ENCODE data around the gene ARMC8.

ARMC8 gene

DNA sequence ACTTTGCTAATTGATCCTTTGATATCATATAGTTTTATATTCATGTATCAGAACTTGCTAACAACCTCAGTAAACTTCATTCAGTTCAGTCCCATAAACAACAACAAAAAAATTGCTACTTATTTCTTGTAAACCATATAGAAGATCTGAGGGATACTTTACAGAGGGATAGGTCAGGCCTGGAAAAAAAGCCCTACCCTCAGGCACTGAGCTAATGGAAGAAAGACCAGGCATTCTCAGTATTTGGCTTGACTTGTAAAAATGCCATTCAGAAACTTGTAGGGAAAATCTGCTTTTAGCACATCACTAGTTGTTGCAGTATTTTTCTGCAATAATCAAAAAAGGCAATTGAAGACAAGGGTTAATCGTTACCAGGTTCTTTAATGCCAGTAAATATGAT lies 33.1 kb downstream of the ARMC8 start:
- peak overlapping the region in 1 of 2 donors; percentile 41 for H3K27ac Mint-ChIP-seq
- no peak overlapping the region for H3K4me3 Mint-ChIP-seq
- ATAC-seq (no peak), DNase-seq (no peak)
- no peaks in the 10 kb centered on the region for H3K9me3 Mint-ChIP-seq
- H3K27me3 Mint-ChIP-seq: no peaks in the 10 kb centered on the region
- H3K4me1 Mint-ChIP-seq: peaks cover 44% of the 10 kb centered on the region

DNA sequence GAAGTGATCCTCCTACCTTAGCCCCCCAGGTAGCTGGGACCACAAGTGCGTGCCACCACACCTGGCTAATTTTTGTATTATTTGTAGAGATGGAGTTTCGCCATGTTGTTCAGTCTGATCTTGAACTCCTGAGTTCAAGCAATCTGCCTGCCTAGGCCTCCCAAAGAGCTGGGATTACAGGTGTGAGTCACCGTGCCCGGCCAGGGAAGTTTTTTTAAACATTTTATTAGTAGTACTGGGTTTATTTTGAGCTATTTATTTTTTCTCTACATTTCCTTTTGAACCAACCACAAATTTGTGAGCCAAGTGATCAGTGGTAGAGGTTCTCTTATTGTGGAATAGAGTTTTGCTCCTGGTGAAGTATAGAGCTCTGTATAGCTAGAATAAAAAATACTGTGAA lies 33.7 kb downstream of the ARMC8 start:
- no peaks in the 10 kb centered on the region for H3K9me3 Mint-ChIP-seq
- H3K27me3 Mint-ChIP-seq: no peaks in the 10 kb centered on the region
- H3K4me3 Mint-ChIP-seq: no peak overlapping the region
- H3K27ac Mint-ChIP-seq: no peak overlapping the region
- DNase-seq (no peak), ATAC-seq (no peak)
- peaks cover 44% of the 10 kb centered on the region for H3K4me1 Mint-ChIP-seq

DNA sequence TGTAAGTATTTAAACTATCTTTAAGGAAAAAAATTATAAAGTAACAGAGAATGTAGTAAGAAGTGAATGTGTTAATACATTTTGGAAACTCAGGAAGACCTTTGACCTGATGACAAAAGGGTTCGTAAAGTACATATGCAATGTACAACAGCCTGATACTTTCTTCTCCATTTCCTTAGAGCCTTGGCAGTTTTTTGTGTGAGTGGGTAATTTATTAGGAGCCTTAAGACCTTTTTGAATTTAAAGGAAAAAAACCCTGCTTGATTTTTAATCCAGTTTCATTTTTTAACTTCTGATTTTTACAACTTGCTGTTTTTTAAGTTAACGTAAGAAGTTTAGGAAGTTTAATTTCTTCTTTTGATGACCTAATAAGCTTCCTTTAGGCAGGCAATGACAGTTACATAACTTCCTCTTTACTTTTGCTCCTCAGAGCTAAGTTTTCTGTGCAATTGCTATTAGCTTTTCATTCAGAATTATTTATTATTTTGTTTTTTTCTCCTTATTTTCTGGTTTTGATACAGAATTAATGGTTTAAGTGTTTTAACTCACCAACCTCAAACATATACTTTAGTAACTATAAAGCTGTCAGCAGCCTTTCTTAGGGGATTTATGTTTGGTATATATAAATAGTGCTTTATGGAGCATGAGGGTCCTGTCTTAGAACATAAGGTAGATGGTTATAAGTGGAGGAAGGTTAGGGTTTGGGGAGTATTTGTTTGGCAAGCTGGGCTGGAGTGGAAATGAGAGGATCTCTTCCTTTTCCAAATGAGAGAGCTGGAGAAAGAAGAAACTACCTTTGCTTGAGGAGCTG lies 35.2 kb downstream of the ARMC8 start:
- Mint-ChIP-seq H3K27ac (peak overlapping the region; percentile 50 to 87), H3K9me3 (no peaks in the 10 kb centered on the region), H3K4me1 (peaks cover 44% of the 10 kb centered on the region), H3K27me3 (no peaks in the 10 kb centered on the region), H3K4me3 (no peak overlapping the region)
- ATAC-seq (no peak), DNase-seq (no peak)

DNA sequence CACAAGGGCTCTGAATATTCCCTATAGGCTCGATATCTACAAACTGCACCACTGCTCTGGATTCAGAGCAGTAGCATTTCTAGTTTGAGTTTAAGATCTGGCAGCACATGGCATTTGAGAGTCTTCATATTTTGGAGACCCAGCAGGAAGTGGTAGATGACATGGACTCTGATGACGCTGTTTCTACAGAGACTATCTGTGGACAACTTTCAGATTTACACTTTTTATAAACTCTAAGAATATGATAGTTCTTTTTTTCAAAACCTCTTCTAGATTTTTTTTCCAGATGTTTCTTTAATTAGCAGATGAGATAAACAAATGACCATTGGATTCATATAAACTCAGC lies 35.8 kb downstream of the ARMC8 start:
- Mint-ChIP-seq H3K4me3 (no peak overlapping the region), H3K27ac (peak overlapping the region; percentile 50 to 87)
- ATAC-seq: peak; percentile 74

DNA sequence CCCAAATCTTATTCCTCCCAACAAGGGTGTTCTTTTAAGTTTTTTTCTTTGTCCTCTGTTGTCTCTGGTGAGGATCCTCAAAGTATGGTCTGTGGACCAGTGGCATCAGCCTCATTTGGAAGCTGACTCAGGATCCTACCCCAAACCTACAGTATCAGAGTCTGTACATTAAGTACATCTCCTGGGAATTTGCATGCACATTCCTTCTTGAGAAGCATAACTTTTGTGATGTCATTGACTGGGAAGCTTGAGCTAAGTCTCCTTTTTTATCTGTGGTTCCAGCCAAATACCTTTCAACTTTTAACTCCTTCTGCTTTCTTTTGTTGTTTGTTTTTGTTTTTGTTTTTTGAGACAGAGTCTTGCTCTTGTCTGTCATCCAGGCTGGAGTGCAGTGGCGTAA lies 40.5 kb downstream of the ARMC8 start:
- peak overlapping the region; percentile 27 to 72 for H3K27ac Mint-ChIP-seq
- no peak overlapping the region for H3K4me3 Mint-ChIP-seq
- H3K9me3 Mint-ChIP-seq: no peaks in the 10 kb centered on the region
- no peaks in the 10 kb centered on the region for H3K27me3 Mint-ChIP-seq
- ATAC-seq (no peak), DNase-seq (no peak)
- H3K4me1 Mint-ChIP-seq: peaks cover 24% of the 10 kb centered on the region

More for the DNA sequence above, 35.8 kb downstream of the ARMC8 start:
- no peaks in the 10 kb centered on the region for H3K9me3 Mint-ChIP-seq
- H3K27me3 Mint-ChIP-seq: no peaks in the 10 kb centered on the region
- DNase-seq: no peak
- peaks cover 44% of the 10 kb centered on the region for H3K4me1 Mint-ChIP-seq

DNA sequence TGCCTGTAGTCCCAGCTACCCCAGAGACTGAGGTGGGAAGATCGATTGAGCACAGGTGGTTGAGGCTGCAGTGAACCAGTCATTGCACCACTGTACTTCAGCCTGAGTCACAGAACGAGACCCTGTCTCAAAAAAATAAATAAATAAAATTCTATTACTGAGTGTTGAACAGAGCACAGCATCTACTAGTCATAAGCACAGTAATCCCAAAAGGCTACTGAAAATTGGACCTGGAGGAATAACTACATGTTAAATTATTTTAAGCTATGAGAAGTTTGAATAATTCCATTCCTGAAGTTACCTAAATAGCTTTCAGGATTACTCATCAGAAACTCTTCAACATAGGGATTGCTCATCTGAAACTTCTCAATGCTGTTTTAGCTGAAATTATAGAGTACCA lies 43.4 kb downstream of the ARMC8 start:
- DNase-seq (peak in 1 of 2 donors; percentile 16), ATAC-seq (peak; percentile 43)
- Mint-ChIP-seq H3K9me3 (no peaks in the 10 kb centered on the region), H3K4me3 (no peak overlapping the region), H3K27ac (peak overlapping the region in 1 of 2 donors; percentile 48), H3K27me3 (no peaks in the 10 kb centered on the region), H3K4me1 (peaks cover 29% of the 10 kb centered on the region)

DNA sequence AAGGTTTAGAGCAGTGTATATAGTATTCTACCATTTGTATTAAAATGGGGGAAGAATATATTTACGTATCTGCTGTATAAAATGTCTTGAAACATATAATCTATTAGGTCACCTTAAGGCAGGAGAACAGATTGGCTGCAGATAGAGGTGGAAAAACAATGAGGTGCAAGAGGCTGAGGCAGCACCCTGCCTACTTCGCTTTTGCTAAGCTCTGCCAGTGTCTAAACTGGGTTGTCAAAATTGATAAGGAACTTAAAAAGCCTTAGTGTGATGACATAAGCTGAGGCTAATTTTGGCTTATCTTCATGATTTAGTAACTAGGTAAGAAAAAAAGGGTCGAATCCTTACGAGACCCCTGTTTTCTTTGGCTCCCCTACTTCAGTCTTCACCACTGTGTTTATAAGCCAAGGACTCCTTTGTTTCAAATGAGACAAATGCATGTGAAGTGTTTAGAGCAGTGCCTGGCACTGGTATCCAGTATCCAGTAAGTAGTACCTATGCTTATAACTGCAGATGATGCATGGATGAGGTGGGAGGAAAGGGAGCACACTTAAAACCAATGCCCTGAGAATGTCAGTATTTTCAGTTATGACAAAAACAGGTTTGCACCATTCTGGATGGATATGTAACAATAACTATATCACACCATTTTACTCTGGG lies 45.7 kb downstream of the ARMC8 start:
- DNase-seq (no peak), ATAC-seq (no peak)
- H3K27ac Mint-ChIP-seq: no peak overlapping the region
- no peaks in the 10 kb centered on the region for H3K9me3 Mint-ChIP-seq
- no peaks in the 10 kb centered on the region for H3K27me3 Mint-ChIP-seq
- peaks cover 29% of the 10 kb centered on the region for H3K4me1 Mint-ChIP-seq
- H3K4me3 Mint-ChIP-seq: no peak overlapping the region

DNA sequence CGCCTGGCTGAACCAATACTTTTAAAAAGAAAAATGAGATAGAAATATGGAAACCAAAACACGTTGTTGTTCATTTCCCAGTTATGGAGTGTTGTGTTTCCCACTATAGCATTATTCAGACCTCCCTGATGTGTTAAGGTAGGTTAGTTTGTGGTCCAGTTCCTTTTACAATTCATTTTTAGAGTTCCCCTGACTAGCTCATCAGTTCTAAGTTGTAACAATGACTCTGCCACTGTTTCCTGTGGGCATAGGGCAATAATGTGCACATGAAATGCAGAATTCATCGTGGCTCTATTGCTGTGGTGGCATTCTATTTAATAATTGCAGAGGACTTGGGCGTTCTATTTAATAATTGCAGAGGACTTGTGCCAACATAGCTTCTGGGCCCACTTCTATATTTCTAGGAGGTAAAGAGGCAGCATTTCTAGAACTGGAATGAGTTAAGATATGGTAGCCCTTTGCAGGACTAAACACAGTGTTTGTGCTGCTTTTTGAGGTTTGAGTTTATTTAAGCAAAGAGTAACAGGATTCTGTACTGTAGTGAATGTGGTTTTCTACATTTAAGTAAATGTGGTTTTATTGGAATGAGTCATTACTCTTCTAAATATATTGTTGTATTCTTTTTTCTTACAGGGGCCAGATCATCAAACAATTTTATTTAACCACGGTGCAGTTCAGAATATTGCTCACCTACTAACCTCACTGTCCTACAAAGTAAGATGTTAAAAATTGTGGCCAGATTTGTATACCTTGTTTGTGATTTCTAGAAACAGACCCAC lies 47.5 kb downstream of the ARMC8 start:
- H3K4me3 Mint-ChIP-seq: peak overlapping the region in 1 of 2 donors; percentile 35
- H3K9me3 Mint-ChIP-seq: no peaks in the 10 kb centered on the region
- H3K4me1 Mint-ChIP-seq: peaks cover 26% of the 10 kb centered on the region
- ATAC-seq: peak; percentile 89
- DNase-seq: peak in 1 of 2 donors; percentile 14
- H3K27me3 Mint-ChIP-seq: no peaks in the 10 kb centered on the region
- peak overlapping the region; percentile 35 to 46 for H3K27ac Mint-ChIP-seq

DNA sequence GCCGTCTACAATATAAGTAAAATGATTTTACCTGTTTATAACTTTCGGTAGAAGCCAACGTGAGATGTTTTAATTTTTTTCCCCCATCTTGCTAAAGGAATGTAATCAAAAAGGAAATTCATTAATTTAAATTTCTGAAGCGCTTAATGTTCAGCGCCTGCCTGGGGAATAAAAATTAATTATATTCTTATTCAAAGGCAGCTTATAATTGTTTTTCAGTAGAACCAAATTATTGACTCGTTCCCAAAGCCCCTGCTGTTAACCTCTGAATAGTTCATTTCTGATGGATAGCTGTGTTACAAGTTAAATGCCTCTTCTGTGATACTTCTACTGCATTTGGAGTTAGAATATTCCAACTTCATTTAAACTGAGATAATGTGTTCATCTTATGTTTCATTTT lies 51.6 kb downstream of the ARMC8 start:
- Mint-ChIP-seq H3K4me3 (no peak overlapping the region), H3K27me3 (no peaks in the 10 kb centered on the region), H3K9me3 (no peaks in the 10 kb centered on the region), H3K27ac (no peak overlapping the region), H3K4me1 (peaks cover 12% of the 10 kb centered on the region)
- no peak for DNase-seq
- ATAC-seq: no peak

DNA sequence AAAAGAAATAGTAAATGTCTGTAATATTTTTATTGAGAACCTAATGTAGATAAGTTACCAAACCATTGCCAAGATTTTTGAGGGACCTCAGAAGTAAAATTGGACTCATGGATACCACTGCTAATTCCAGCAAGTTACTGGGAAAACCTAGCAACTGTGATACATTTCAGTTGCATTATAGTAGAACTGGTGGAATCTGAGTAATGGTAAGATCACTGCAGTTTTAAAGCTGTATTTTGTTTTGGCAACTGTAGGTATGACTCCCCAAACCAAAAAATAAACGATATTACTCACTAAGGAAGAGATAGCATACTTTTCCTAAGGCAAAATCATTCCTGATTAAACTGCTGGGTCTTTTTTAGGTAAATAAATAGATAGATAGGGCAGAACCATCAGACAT lies 54.0 kb downstream of the ARMC8 start:
- DNase-seq: no peak
- Mint-ChIP-seq H3K27ac (no peak overlapping the region), H3K27me3 (no peaks in the 10 kb centered on the region), H3K4me3 (no peak overlapping the region), H3K4me1 (no peaks in the 10 kb centered on the region), H3K9me3 (no peaks in the 10 kb centered on the region)
- ATAC-seq: no peak

DNA sequence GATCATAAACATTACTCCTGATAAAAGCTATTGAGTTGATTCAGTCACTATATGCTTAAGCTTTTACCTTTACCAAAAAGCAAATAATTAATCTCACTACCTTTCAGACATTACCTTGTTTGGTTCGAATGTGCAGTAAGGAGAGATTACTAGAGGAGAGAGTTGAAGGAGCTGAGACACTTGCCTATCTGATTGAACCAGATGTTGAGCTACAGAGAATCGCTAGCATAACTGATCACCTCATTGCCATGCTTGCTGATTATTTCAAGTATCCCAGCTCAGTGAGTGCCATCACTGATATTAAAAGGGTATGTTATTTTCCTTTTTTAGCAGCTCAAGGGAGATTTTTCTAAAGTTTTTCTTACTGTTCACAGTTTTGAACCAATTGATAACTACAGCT lies 54.6 kb downstream of the ARMC8 start:
- Mint-ChIP-seq H3K4me1 (no peaks in the 10 kb centered on the region), H3K9me3 (no peaks in the 10 kb centered on the region), H3K27me3 (no peaks in the 10 kb centered on the region), H3K4me3 (no peak overlapping the region), H3K27ac (no peak overlapping the region)
- DNase-seq (no peak), ATAC-seq (no peak)

DNA sequence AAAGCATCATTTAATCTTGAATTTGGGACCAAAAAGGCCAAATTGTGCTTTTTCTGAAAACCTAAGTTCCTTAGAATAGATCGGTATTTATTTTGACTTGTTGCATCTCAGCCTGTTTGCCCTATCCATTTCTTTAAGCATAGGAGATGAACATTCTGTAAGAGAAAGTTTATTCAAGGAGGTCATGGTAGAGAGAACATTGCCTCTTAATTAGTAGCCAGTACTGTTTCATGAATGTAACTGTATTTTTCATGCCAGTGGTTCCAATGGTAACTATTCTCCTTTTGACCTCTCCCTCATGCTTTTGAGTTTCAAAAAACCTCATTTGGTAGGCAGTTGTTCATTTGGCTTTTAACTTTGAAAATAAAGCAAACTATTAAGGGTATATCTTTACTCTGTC lies 55.4 kb downstream of the ARMC8 start:
- no peak for ATAC-seq
- Mint-ChIP-seq H3K27me3 (no peaks in the 10 kb centered on the region), H3K9me3 (no peaks in the 10 kb centered on the region), H3K4me3 (no peak overlapping the region), H3K27ac (no peak overlapping the region), H3K4me1 (no peaks in the 10 kb centered on the region)
- no peak for DNase-seq

DNA sequence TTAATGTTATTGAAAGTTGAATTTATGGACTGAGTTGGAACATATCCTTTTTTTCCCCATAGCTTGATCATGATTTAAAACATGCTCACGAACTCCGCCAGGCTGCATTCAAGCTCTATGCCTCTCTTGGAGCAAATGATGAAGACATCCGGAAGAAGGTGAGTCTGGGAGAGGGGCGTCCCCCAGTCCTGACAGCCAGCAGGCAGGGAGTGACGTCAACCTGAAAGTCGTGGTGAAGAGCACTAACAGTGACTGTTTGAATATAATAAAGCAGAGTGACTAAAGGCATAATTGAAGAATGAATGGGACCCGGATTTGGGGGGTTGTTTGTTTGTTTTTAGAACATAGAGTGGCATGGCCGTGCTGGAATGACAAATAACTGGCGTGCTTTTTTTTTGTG lies 57.9 kb downstream of the ARMC8 start:
- ATAC-seq (no peak), DNase-seq (no peak)
- no peaks in the 10 kb centered on the region for H3K27me3 Mint-ChIP-seq
- H3K27ac Mint-ChIP-seq: no peak overlapping the region
- no peak overlapping the region for H3K4me3 Mint-ChIP-seq
- no peaks in the 10 kb centered on the region for H3K4me1 Mint-ChIP-seq
- no peaks in the 10 kb centered on the region for H3K9me3 Mint-ChIP-seq

DNA sequence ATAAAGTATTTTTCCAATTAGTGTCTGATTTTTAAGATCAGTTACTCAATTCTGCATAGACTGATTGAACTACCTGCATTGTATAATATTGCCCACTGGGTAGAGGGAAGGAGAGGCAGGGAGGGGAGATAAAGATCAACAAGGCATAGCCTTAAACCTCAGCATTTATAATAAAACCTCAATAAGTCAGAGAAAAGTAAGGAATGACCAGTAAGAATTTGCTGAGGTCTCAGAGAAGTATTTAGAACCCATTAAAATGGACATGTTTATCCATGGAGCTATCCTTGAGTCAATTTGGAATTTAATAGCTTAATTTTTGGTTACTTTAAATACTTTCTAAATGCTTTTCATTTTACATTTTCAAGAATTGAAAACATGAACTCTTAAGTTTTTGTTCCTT lies 62.5 kb downstream of the ARMC8 start:
- Mint-ChIP-seq H3K27ac (no peak overlapping the region), H3K27me3 (no peaks in the 10 kb centered on the region), H3K4me3 (no peak overlapping the region), H3K4me1 (peaks cover 5% of the 10 kb centered on the region), H3K9me3 (no peaks in the 10 kb centered on the region)
- ATAC-seq (no peak), DNase-seq (no peak)

DNA sequence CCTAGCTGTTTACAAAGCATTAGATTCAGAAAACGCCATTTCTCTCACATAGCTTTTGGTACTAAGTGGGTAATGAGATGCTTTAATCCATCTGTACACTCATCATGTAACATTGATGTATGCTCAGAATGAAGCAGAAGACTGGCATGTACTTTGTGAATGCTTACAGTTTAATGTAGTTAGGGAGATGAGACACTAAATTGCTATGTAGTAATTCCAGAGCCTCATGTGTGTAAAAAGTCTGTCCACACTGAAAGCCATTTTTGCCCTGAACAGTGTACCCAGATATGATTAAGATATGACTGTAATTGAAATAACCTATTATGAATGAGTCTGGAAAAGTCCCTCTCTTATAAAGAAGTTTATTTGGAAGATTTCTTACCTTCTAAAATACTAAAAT lies 66.5 kb downstream of the ARMC8 start:
- Mint-ChIP-seq H3K9me3 (no peaks in the 10 kb centered on the region), H3K4me1 (peaks cover 20% of the 10 kb centered on the region), H3K4me3 (no peak overlapping the region), H3K27ac (no peak overlapping the region), H3K27me3 (no peaks in the 10 kb centered on the region)
- no peak for DNase-seq
- ATAC-seq: no peak

DNA sequence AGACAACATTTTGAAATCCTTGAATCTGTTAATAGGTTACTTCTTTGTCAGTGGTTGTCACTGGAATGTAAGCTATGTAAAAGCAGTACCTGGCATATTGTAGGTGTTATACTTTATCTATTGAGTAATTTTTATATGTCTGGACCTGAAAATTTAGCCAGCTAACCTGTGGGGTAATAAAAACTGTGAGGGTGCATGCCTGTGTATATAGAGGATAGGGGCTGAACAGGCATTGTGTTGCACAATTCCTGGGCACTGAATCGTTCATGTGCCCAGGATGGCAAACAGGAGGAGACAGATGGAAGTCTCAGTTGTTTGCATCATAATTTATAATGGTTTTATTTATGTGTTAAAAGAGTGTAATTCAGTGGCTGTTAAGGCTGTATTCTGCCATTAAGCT lies 67.1 kb downstream of the ARMC8 start:
- peaks cover 20% of the 10 kb centered on the region for H3K4me1 Mint-ChIP-seq
- H3K27me3 Mint-ChIP-seq: no peaks in the 10 kb centered on the region
- peak overlapping the region in 1 of 2 donors; percentile 84 for H3K27ac Mint-ChIP-seq
- no peak overlapping the region for H3K4me3 Mint-ChIP-seq
- DNase-seq (no peak), ATAC-seq (no peak)
- no peaks in the 10 kb centered on the region for H3K9me3 Mint-ChIP-seq
